ENCODE results near the gene CORIN.

DNA sequence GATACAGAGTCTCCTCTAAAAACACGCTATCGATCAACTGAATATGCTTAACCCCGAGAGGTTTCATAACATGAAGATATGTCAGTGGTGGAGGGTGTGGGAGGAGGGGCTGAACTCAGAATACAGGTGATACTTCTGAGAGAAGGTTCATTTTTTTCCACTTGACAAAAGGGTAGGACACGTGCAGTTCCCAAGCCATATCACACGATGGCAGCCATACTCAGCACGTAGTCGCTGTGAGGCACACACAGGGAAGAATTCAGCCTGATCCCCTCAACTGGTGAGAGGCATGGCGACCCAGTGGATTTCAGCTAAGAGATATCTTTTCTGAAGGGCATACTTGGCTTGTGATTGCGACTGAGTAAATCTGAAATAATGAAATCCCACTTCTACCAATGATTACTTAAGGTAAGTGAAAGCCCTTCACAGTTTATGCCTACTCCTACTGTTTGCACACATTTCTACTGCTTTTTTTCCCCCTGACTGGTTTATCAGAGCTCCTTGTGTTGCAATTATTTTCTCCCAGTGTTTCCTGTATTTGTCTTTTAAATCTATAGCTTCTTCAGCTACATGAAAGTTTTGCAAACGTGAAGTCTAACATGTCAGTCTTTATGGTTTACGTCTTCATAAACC lies 133.1 kb downstream of the CORIN start:
- TF ChIP-seq, protein P1, sequence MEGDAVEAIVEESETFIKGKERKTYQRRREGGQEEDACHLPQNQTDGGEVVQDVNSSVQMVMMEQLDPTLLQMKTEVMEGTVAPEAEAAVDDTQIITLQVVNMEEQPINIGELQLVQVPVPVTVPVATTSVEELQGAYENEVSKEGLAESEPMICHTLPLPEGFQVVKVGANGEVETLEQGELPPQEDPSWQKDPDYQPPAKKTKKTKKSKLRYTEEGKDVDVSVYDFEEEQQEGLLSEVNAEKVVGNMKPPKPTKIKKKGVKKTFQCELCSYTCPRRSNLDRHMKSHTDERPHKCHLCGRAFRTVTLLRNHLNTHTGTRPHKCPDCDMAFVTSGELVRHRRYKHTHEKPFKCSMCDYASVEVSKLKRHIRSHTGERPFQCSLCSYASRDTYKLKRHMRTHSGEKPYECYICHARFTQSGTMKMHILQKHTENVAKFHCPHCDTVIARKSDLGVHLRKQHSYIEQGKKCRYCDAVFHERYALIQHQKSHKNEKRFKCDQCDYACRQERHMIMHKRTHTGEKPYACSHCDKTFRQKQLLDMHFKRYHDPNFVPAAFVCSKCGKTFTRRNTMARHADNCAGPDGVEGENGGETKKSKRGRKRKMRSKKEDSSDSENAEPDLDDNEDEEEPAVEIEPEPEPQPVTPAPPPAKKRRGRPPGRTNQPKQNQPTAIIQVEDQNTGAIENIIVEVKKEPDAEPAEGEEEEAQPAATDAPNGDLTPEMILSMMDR (IDR thresholded peaks at IDR 0.05) = peak; percentile 5 to 43 (median 31)
- TF ChIP-seq POLR2A (IDR thresholded peaks at IDR 0.05) = peak; percentile 53
